Suprapubic skin (tissue), 4 donors: Measurements from ENCODE around the gene FAM78A.

Source experiments
- EP300 ChIP-seq: sonication (generic); formaldehyde crosslinking; IDR thresholded peaks from one replicate; pipeline ENCODE4 v1.6.1; 2017; ENCODE audit warnings: antibody characterized with exemption
- POLR2A ChIP-seq, 2 donors: fragments of 450-650 bp; IDR thresholded peaks; one replicate each; pipeline ENCODE4 v1.6.1; 2017; ENCODE audit warnings: antibody characterized with exemption in 2 of 2, mild to moderate bottlenecking in 2 of 2, moderate library complexity in 2 of 2
- POLR2AphosphoS5 ChIP-seq, 3 donors: sonication (generic); formaldehyde crosslinking; IDR thresholded peaks; one replicate each; pipeline ENCODE4 v1.6.1; 2017; ENCODE audit warnings: antibody characterized with exemption in 3 of 3
- TF ChIP-seq, protein P1 (sequence below), 2 donors: fragments of 200-600 bp in 1 of 2; fragments of 450-650 bp in 1 of 2; sonication (generic) in 1 of 2; IDR thresholded peaks; one replicate each; pipeline ENCODE4 v1.5.1; 2016 to 2019; ENCODE audit warnings: antibody characterized with exemption in 2 of 2, mild to moderate bottlenecking in 1 of 2, moderate library complexity in 1 of 2

DNA sequence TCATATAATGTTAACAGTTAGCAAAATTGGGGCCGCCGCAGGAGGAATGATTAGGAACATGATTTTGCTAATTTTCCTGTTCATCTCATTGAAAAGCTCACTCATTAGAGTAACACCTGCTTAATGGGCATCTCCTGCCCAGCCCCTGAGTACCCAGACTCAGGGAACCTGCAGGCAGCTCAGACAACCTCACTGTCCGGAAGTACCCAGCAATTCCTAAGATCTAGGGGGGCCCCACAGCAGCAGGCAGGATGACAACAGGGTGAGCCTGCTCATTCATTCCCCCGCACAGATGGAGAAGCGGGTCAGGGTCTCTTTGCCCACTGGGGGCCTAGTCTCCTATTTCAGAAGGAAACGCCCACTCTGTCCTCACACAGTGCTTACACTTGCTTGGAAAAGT, 12.6 kb downstream of the FAM78A start:
- TF ChIP-seq POLR2A (IDR thresholded peaks at IDR 0.05) (no peak), EP300 (no peak), POLR2AphosphoS5 (IDR thresholded peaks at IDR 0.05) (no peak)
- TF ChIP-seq, protein P1, sequence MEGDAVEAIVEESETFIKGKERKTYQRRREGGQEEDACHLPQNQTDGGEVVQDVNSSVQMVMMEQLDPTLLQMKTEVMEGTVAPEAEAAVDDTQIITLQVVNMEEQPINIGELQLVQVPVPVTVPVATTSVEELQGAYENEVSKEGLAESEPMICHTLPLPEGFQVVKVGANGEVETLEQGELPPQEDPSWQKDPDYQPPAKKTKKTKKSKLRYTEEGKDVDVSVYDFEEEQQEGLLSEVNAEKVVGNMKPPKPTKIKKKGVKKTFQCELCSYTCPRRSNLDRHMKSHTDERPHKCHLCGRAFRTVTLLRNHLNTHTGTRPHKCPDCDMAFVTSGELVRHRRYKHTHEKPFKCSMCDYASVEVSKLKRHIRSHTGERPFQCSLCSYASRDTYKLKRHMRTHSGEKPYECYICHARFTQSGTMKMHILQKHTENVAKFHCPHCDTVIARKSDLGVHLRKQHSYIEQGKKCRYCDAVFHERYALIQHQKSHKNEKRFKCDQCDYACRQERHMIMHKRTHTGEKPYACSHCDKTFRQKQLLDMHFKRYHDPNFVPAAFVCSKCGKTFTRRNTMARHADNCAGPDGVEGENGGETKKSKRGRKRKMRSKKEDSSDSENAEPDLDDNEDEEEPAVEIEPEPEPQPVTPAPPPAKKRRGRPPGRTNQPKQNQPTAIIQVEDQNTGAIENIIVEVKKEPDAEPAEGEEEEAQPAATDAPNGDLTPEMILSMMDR (IDR thresholded peaks at IDR 0.05), result no peak
